H1 (cell line): ENCODE results near the gene LAMB3. TPM values are rescaled to one million over a fixed set of nuclear protein-coding genes. Genes with fewer than 3 reads are reported as not detected.

Experiments used
- CTCF ChIA-PET: fragments of 300-600 bp; sonication (Branson Sonifier 250); formaldehyde crosslinking; loops from one replicate; lab custom pipeline; 2021; ENCODE audit not compliant: partially characterized antibody; lab: Charles Lee
- POLR2A ChIA-PET: fragments of 300-600 bp; sonication (Branson Sonifier 250); formaldehyde crosslinking; loops from one replicate; lab custom pipeline; 2021; ENCODE audit warnings: inconsistent platforms; ENCODE audit not compliant: partially characterized antibody; lab: Charles Lee
- DNase-seq, 2 experiments: peaks; one replicate each; pipeline versions ENCODE4 v3.0.0 to v3.0.0-alpha.2; 2010 to 2022; ENCODE audit warnings: low spot score in 2 of 2, low read depth in 1 of 2, mixed read lengths in 1 of 2
- FAIRE-seq: peaks from 2 replicates; lab custom pipeline; 2011; peaks lifted over from hg19 to GRCh38; lab: Jason Lieb, UNC
- H2AFZ ChIP-seq: 2 replicates; pipeline ENCODE4 v1.8.1; 2012; ENCODE audit warnings: low read length, inconsistent platforms
- H2AK5ac ChIP-seq: 2 replicates; pipeline ENCODE4 v1.6.1; 2013; ENCODE audit warnings: low read depth, low read length
- H2BK120ac ChIP-seq: replicated peaks from 2 replicates; pipeline ENCODE3; 2013; ENCODE audit warnings: low read depth, low read length, inconsistent platforms
- H2BK12ac ChIP-seq: 2 replicates; pipeline ENCODE4 v1.6.1; 2013; ENCODE audit warnings: low read depth, low read length
- H2BK15ac ChIP-seq: 2 replicates; pipeline ENCODE4 v1.6.1; 2013; ENCODE audit warnings: low read length
- H2BK20ac ChIP-seq: 2 replicates; pipeline ENCODE4 v1.6.1; 2013; ENCODE audit warnings: low read length
- H2BK5ac ChIP-seq: 2 replicates; pipeline ENCODE4 v1.6.1; 2013; ENCODE audit warnings: low read depth, low read length
- H3K14ac ChIP-seq: 2 replicates; pipeline ENCODE4 v1.6.1; 2013; ENCODE audit warnings: inconsistent platforms; ENCODE audit not compliant: insufficient read length
- H3K18ac ChIP-seq: 2 replicates; pipeline ENCODE4 v1.6.1; 2013; ENCODE audit warnings: low read length; ENCODE audit errors: extremely low read depth
- H3K23ac ChIP-seq: 2 replicates; pipeline ENCODE4 v1.6.1; 2013; ENCODE audit warnings: inconsistent platforms; ENCODE audit not compliant: insufficient read length
- H3K23me2 ChIP-seq: 2 replicates; pipeline ENCODE4 v1.6.1; 2013; ENCODE audit warnings: low read depth, low read length
- H3K27ac ChIP-seq: 2 replicates; pipeline ENCODE4 v1.6.1; 2011; ENCODE audit warnings: low read depth, low read length, inconsistent platforms
- H3K27me3 ChIP-seq, 4 experiments: replicated peaks in 1 of 4; 1 replicate in 1 of 4; 2 replicates in 3 of 4; pipeline versions ENCODE4 v1.6.1 to v1.8.1; 2011 to 2013; ENCODE audit warnings: low read length in 3 of 4, mild to moderate bottlenecking in 3 of 4, inconsistent platforms in 2 of 4, mixed read lengths in 2 of 4, moderate library complexity in 1 of 4; ENCODE audit not compliant: control insufficient read depth in 3 of 4, insufficient read depth in 3 of 4; ENCODE audit errors: extremely low read depth in 1 of 4
- H3K36me3 ChIP-seq, 4 experiments: 2 replicates each; pipeline versions ENCODE4 v1.6.1 to v1.8.1; 2011 to 2013; ENCODE audit warnings: mild to moderate bottlenecking in 4 of 4, low read length in 3 of 4, moderate library complexity in 2 of 4, control low read depth in 1 of 4, inconsistent platforms in 1 of 4; ENCODE audit not compliant: insufficient read depth in 4 of 4, control insufficient read depth in 2 of 4
- H3K4ac ChIP-seq: replicated peaks from 2 replicates; pipeline ENCODE3; 2013; ENCODE audit warnings: low read length, low read depth, mixed read lengths, inconsistent platforms; ENCODE audit not compliant: insufficient read length
- H3K4me1 ChIP-seq, 4 experiments: replicated peaks in 1 of 4; 1 replicate in 1 of 4; 2 replicates in 3 of 4; pipeline versions ENCODE4 v1.6.1 to v1.8.1; 2011 to 2013; ENCODE audit warnings: low read length in 3 of 4, inconsistent platforms in 2 of 4, mixed read lengths in 1 of 4; ENCODE audit not compliant: insufficient read depth in 4 of 4, control insufficient read depth in 3 of 4
- H3K4me2 ChIP-seq, 2 experiments: 2 replicates each; pipeline versions ENCODE4 v1.6.1 to v1.8.1; 2011 to 2013; ENCODE audit warnings: low read depth in 2 of 2, low read length in 2 of 2, control low read depth in 1 of 2, inconsistent platforms in 1 of 2, mild to moderate bottlenecking in 1 of 2; ENCODE audit not compliant: insufficient read depth in 1 of 2
- H3K4me3 ChIP-seq, 4 experiments: fragments of 200-600, 300-600 bp in 1 of 4; sonication (generic), shearing (Covaris generic), sonication (Bioruptor Twin) in 1 of 4; 2 replicates each; pipeline versions ENCODE4 v1.5.1 to v1.8.1; 2011 to 2016; ENCODE audit warnings: low read length in 4 of 4, low read depth in 3 of 4, control low read depth in 2 of 4, inconsistent platforms in 2 of 4, mild to moderate bottlenecking in 2 of 4, mixed read lengths in 1 of 4, moderate library complexity in 1 of 4; ENCODE audit not compliant: insufficient read depth in 2 of 4; ENCODE audit errors: extremely low read depth in 1 of 4
- H3K56ac ChIP-seq: replicated peaks from 2 replicates; pipeline ENCODE3; 2013; ENCODE audit warnings: low read depth, mild to moderate bottlenecking, mixed read lengths, low read length, inconsistent platforms; ENCODE audit not compliant: insufficient read length
- H3K79me1 ChIP-seq: 2 replicates; pipeline ENCODE4 v1.6.1; 2013; ENCODE audit warnings: low read depth, low read length, control low read depth
- H3K79me2 ChIP-seq, 2 experiments: 2 replicates each; pipeline versions ENCODE4 v1.6.1 to v1.8.1; 2012 to 2013; ENCODE audit warnings: low read length in 2 of 2, mild to moderate bottlenecking in 2 of 2, inconsistent platforms in 1 of 2; ENCODE audit not compliant: insufficient read depth in 2 of 2, control insufficient read depth in 1 of 2
- H3K9ac ChIP-seq, 4 experiments: replicated peaks in 1 of 4; 1 replicate in 1 of 4; 2 replicates in 3 of 4; pipeline versions ENCODE4 v1.6.1 to v1.8.1; 2011 to 2013; ENCODE audit warnings: low read depth in 3 of 4, low read length in 3 of 4, control low read depth in 2 of 4, mild to moderate bottlenecking in 2 of 4, moderate library complexity in 2 of 4, inconsistent platforms in 1 of 4; ENCODE audit errors: extremely low read depth in 1 of 4
- H3K9me3 ChIP-seq, 2 experiments: 2 replicates each; pipeline versions ENCODE4 v1.6.1 to v1.8.1; 2012 to 2013; ENCODE audit warnings: mild to moderate bottlenecking in 2 of 2, moderate library complexity in 2 of 2, control low read depth in 1 of 2, inconsistent platforms in 1 of 2, low read depth in 1 of 2, low read length in 1 of 2, mixed read lengths in 1 of 2; ENCODE audit not compliant: insufficient read depth in 2 of 2
- H4K20me1 ChIP-seq, 2 experiments: replicated peaks in 1 of 2; 2 replicates each; pipeline versions ENCODE3 to v1.8.1; 2011 to 2013; ENCODE audit warnings: inconsistent platforms in 2 of 2, low read length in 2 of 2, mild to moderate bottlenecking in 1 of 2; ENCODE audit not compliant: insufficient read depth in 2 of 2, control insufficient read depth in 1 of 2
- H4K5ac ChIP-seq: 2 replicates; pipeline ENCODE4 v1.6.1; 2013; ENCODE audit warnings: low read length, low read depth, mixed read lengths, inconsistent platforms; ENCODE audit not compliant: insufficient read length
- H4K8ac ChIP-seq: 2 replicates; pipeline ENCODE4 v1.8.0; 2013; ENCODE audit warnings: mild to moderate bottlenecking, moderate library complexity, low read length, inconsistent platforms; ENCODE audit not compliant: insufficient read depth; ENCODE audit errors: extremely low read depth
- H4K91ac ChIP-seq: replicated peaks from 2 replicates; pipeline ENCODE3; 2013; ENCODE audit warnings: low read length, mixed read lengths, inconsistent platforms; ENCODE audit not compliant: insufficient read length
- ATF2 ChIP-seq: IDR thresholded peaks from 2 replicates; pipeline ENCODE4 v1.6.1; 2012; ENCODE audit warnings: low read length, inconsistent platforms
- CBX5 ChIP-seq: fragments of 300-800, 300-1000 bp; sonication (generic); IDR thresholded peaks from 2 replicates; pipeline ENCODE4 v1.7.1; 2016; ENCODE audit warnings: antibody characterized with exemption, low read length, low read depth
- CTBP2 ChIP-seq: IDR thresholded peaks from 2 replicates; pipeline ENCODE4 v1.7.0; 2011; ENCODE audit warnings: borderline replicate concordance, mild to moderate bottlenecking, moderate library complexity, mixed read lengths, low read length; ENCODE audit not compliant: insufficient read depth, insufficient read length
- TBP ChIP-seq: IDR thresholded peaks from 2 replicates; pipeline ENCODE4 v1.6.1; 2011; ENCODE audit warnings: low read depth, low read length, improper control_type of control experiment
- TCF12 ChIP-seq: IDR thresholded peaks from 2 replicates; pipeline ENCODE4 v1.6.1; 2011; ENCODE audit warnings: low read depth, mild to moderate bottlenecking, low read length
- WGBS, 2 experiments: shearing (Covaris generic) in 1 of 2; methylation state at CpG; one replicate each; pipeline versions ENCODE4 v1.1.6 to v1.1.7; 2013 to 2015; ENCODE audit warnings: low lambda C conversion rate in 2 of 2, mixed read lengths in 2 of 2, inconsistent platforms in 1 of 2, low coverage in 1 of 2, missing lambda C conversion rate in 1 of 2; ENCODE audit not compliant: insufficient replicate concordance in 2 of 2, insufficient coverage in 1 of 2, insufficient read length in 1 of 2; ENCODE audit errors: extremely low coverage in 1 of 2, missing lambda C conversion rate in 1 of 2; 5-methylcytosine and 5-hydroxymethylcytosine counted together
- polyA plus RNA-seq, 7 experiments: library from polyadenylated mRNA; depleted of rRNA in 3 of 7; stranded (reverse) in 5 of 7; unstranded in 2 of 7; fragments of >200 nt in 5 of 7; fragments of 200-250 nt in 2 of 7; gene quantifications; 1 replicate in 5 of 7; 2 replicates in 1 of 7; 4 replicates in 1 of 7; pipeline versions ENCODE4 v1.2.1 to v1.2.3, GENCODE V29; 2011 to 2013; ENCODE audit warnings: missing spikeins in 2 of 7, mixed read lengths in 2 of 7
- total RNA-seq: library from RNA; stranded (reverse); fragmentation: NEBNext Ultra II Directional; extraction: Animal tissue kit (Norgen Biotek cat#: 25700); gene quantifications from 2 replicates; pipeline ENCODE4 v1.2.1, GENCODE V29; 2021

LAMB3 gene
- total and polyA plus RNA-seq, 2 of the 8 experiments (the other 6 are each of a cell fraction or from before 2014, with no cell fraction given): 0.45 to 0.50 TPM

DNA sequence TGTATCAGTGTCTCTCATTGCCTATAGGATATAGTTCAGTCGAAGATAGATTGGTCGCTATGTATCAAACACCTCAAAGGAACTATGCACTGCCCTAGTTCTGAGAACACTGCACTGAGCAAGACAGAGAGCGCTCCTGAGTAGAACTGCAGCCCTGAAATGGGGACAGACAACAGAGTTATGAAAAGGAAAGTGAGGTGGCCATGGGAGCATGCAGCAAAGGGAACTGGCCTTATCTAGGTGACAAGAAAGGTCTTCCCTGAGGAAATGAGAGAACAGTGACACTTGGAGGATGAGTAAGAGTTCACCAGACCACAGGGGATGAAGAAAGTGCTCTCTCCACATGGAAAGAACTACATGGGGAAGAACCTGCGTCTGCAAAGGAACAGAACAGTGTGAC is 15.5 kb upstream of the LAMB3 start:
- no peaks in the 10 kb centered on the region for H3K27me3 ChIP-seq
- H3K79me1 ChIP-seq: no peaks in the 10 kb centered on the region
- no peak for DNase-seq
- no peak overlapping the region for H2BK12ac ChIP-seq
- H4K91ac ChIP-seq: no peak overlapping the region
- POLR2A ChIA-PET: no interaction called here
- 95% methylated on average over 4 of the region's 4 CpGs; no CpG with 5 or more reads in 1 of the 2 experiments for WGBS, 2 experiments
- H3K79me2 ChIP-seq: no peaks in the 10 kb centered on the region
- no peak overlapping the region for H2BK20ac ChIP-seq
- no peak overlapping the region for H2BK120ac ChIP-seq
- no peak overlapping the region for H4K5ac ChIP-seq
- CTCF ChIA-PET: interaction anchor here (0.6 to 2.1 kb wide), 4 partner anchors 15 to 100 kb away, joined by 3 to 7 read pairs (median 3); partner anchors contain the start of gene LAMB3
- H2AFZ ChIP-seq: no peak overlapping the region
- no peak overlapping the region for H3K23ac ChIP-seq
- no peak overlapping the region for H3K9ac ChIP-seq
- H2BK5ac ChIP-seq: no peak overlapping the region
- FAIRE-seq: no peak
- H3K4me1 ChIP-seq: no peaks in the 10 kb centered on the region
- no peaks in the 10 kb centered on the region for H3K36me3 ChIP-seq
- no peak overlapping the region for H3K4me2 ChIP-seq
- no peak overlapping the region for H3K14ac ChIP-seq
- no peak overlapping the region for H4K8ac ChIP-seq
- H3K4ac ChIP-seq: no peak overlapping the region
- H3K9me3 ChIP-seq: no peaks in the 10 kb centered on the region
- H2BK15ac ChIP-seq: no peak overlapping the region
- no peak for TF ChIP-seq ATF2
- TF ChIP-seq CBX5: no peak
- no peak for TF ChIP-seq TBP
- no peak for TF ChIP-seq CTBP2
- no peak for TF ChIP-seq TCF12
- H3K18ac ChIP-seq: no peak overlapping the region
- H4K20me1 ChIP-seq: no peaks in the 10 kb centered on the region
- H3K23me2 ChIP-seq: no peaks in the 10 kb centered on the region
- H3K27ac ChIP-seq: no peak overlapping the region
- H3K56ac ChIP-seq: no peak overlapping the region
- H2AK5ac ChIP-seq: no peak overlapping the region
- no peak overlapping the region for H3K4me3 ChIP-seq
